HEK293 (cell line): ENCODE results near the gene CCDC116.
"Not testable (repeated sequence)": the region's sequence is repeated elsewhere in the genome, so short reads cannot be mapped to it uniquely, and the experiment has no call there.

Experiments used
- CTCF ChIA-PET: fragments of 350-600 bp; formaldehyde crosslinking; extraction: SDS; loops from one replicate; lab custom pipeline; 2021; ENCODE audit warnings: antibody characterized with exemption; lab: Yijun Ruan, JAX
- POLR2A ChIA-PET: fragments of 300-600 bp; formaldehyde crosslinking; extraction: SDS; loops from one replicate; lab custom pipeline; 2020; ENCODE audit warnings: antibody characterized with exemption, inconsistent platforms; lab: Yijun Ruan, JAX
- H3K27ac ChIP-seq: fragments of 200-500 bp; sonication (Bioruptor generic); 2 replicates; pipeline ENCODE4 v1.5.1; 2014; ENCODE audit warnings: low read depth, low read length, control low read depth, inconsistent platforms; ENCODE audit errors: extremely low read depth
- H3K36me3 ChIP-seq, 2 experiments: fragments of 200-500 bp in 1 of 2; sonication (Bioruptor generic) in 1 of 2; 1 replicate in 1 of 2; 2 replicates in 1 of 2; pipeline ENCODE4 v1.5.1; 2014 to 2017; ENCODE audit warnings: inconsistent platforms in 2 of 2, low read length in 2 of 2; ENCODE audit not compliant: control insufficient read depth in 2 of 2, insufficient read depth in 1 of 2
- H3K4me1 ChIP-seq: fragments of 200-500 bp; sonication (Bioruptor generic); 2 replicates; pipeline ENCODE4 v1.5.1; 2014; ENCODE audit warnings: mild to moderate bottlenecking, low read length, inconsistent platforms; ENCODE audit not compliant: control insufficient read depth, insufficient read depth
- H3K4me3 ChIP-seq: 2 replicates; pipeline ENCODE4 v1.5.1; 2011; ENCODE audit warnings: low read depth, mild to moderate bottlenecking, control low read depth, low read length, moderate library complexity
- H3K9me3 ChIP-seq: fragments of 200-500 bp; sonication (Bioruptor generic); 2 replicates; pipeline ENCODE4 v1.5.1; 2014; ENCODE audit warnings: low read depth, low read length, inconsistent platforms; ENCODE audit not compliant: control insufficient read depth, insufficient read depth
- BCL11A ChIP-seq: fragments of 450-650 bp; formaldehyde crosslinking; IDR thresholded peaks from 2 replicates; pipeline ENCODE4 v1.5.1; 2016; ENCODE audit warnings: low read depth, missing biosample characterization, missing genetic modification characterization
- EGR2 ChIP-seq: fragments of 450-650 bp; formaldehyde crosslinking; IDR thresholded peaks from 2 replicates; pipeline ENCODE4 v1.5.1; 2016; ENCODE audit warnings: low read depth, missing biosample characterization, missing genetic modification characterization
- GLIS1 ChIP-seq: fragments of 450-650 bp; formaldehyde crosslinking; IDR thresholded peaks from 2 replicates; pipeline ENCODE4 v1.5.1; 2016; ENCODE audit warnings: missing biosample characterization, missing genetic modification characterization
- KLF10 ChIP-seq: fragments of 450-650 bp; IDR thresholded peaks from 2 replicates; pipeline ENCODE4 v1.5.1; 2018; ENCODE audit warnings: missing biosample characterization, mild to moderate bottlenecking, missing genetic modification characterization
- KLF9 ChIP-seq: fragments of 450-650 bp; formaldehyde crosslinking; IDR thresholded peaks from 2 replicates; pipeline ENCODE4 v1.5.1; 2016; ENCODE audit warnings: missing biosample characterization, missing genetic modification characterization, low read depth
- OSR2 ChIP-seq: fragments of 450-650 bp; formaldehyde crosslinking; IDR thresholded peaks from 2 replicates; pipeline ENCODE4 v1.5.1; 2016; ENCODE audit warnings: missing biosample characterization, missing genetic modification characterization
- ZBTB17 ChIP-seq: fragments of 450-650 bp; formaldehyde crosslinking; IDR thresholded peaks from 2 replicates; pipeline ENCODE4 v1.5.1; 2016; ENCODE audit warnings: missing biosample characterization, missing genetic modification characterization
- ZNF121 ChIP-seq: fragments of 450-650 bp; formaldehyde crosslinking; IDR thresholded peaks from 2 replicates; pipeline ENCODE4 v1.5.1; 2016; ENCODE audit warnings: missing biosample characterization, missing genetic modification characterization
- ZNF19 ChIP-seq: fragments of 450-650 bp; formaldehyde crosslinking; IDR thresholded peaks from 2 replicates; pipeline ENCODE4; 2016; ENCODE audit warnings: missing biosample characterization, missing genetic modification characterization, low read depth
- ZNF404 ChIP-seq: fragments of 450-650 bp; formaldehyde crosslinking; IDR thresholded peaks from 2 replicates; pipeline ENCODE4 v1.5.1; 2017; ENCODE audit warnings: missing biosample characterization, missing genetic modification characterization
- ZNF426 ChIP-seq: fragments of 450-650 bp; formaldehyde crosslinking; IDR thresholded peaks from 2 replicates; pipeline ENCODE4 v1.5.1; 2017; ENCODE audit warnings: missing biosample characterization, missing genetic modification characterization, mild to moderate bottlenecking, inconsistent platforms, moderate library complexity
- ZNF549 ChIP-seq: fragments of 450-650 bp; IDR thresholded peaks from 2 replicates; pipeline ENCODE4 v1.5.1; 2018; ENCODE audit warnings: missing biosample characterization, missing genetic modification characterization, mild to moderate bottlenecking, inconsistent platforms, moderate library complexity
- ZNF664 ChIP-seq: fragments of 450-650 bp; formaldehyde crosslinking; IDR thresholded peaks from 2 replicates; pipeline ENCODE4 v1.5.1; 2016; ENCODE audit warnings: missing biosample characterization, missing genetic modification characterization
- TF ChIP-seq, protein P1 (sequence below): fragments of 450-650 bp; formaldehyde crosslinking; IDR thresholded peaks from 2 replicates; pipeline ENCODE4 v1.5.1; 2017; ENCODE audit warnings: missing biosample characterization, missing genetic modification characterization

The CCDC116 gene

DNA sequence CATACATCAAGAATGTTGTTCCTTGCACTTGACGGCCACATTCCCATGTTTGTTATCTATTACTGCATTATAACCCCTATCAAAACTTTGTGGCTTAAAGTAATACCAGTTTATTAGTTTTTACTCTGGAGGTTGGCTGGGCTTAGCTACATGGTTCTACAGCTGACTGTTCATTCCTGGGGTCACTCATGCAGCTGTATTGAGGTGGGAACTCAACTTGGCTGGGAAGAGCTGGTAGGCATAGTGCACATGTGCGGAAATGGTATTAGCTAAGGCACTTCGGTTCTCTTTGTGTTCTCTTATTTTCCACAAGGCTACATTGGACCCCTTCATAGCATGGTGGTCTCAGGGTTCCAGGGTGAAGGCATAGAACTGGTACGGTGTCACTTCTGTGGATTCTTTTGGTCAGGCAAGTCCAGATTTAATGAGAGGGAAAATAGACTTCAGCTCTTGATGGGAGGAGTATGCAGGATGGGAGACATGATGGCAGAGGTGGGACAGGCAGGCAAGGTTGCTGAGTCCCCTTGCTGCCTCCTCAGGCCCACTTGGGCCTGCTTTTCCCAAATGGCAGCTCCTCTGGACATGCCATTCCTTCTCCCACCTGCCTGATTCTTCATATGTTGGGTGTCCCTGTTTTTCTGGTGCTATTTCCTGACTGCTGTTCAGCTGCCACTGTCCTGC lies 18.9 kb upstream of the CCDC116 start:
- no peaks in the 10 kb centered on the region for H3K4me1 ChIP-seq

DNA sequence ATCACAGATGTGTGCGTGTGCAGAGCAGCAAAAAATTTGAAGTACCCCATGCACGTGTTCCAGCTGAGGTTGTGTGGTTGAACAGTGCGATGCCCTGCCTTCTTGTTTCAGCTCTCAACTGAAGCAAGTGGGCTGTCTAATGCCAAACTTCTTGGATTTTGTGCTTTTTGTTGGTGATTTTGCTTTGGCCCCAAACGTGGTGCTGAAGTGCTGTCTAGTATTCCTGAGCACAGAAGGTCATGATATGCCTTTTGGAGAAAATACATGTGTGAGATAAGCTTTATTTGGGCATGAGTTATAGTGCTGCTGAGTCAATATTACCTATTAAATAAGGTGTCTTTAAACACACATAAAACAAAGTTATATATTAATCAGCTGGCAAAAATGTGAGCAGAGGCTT lies 16.8 kb upstream of the CCDC116 start:
- no peak overlapping the region for H3K27ac ChIP-seq
- H3K4me3 ChIP-seq, result no peak overlapping the region
- no peaks in the 10 kb centered on the region for H3K4me1 ChIP-seq
- no peaks in the 10 kb centered on the region for H3K9me3 ChIP-seq
- CTCF ChIA-PET, result interaction anchor here (0.5 to 3.7 kb wide), 3 partner anchors 13 to 22 kb away, joined by 3 to 26 read pairs (median 6); partner anchors contain the start of gene YDJC
- TF ChIP-seq ZNF121 (tag by site-specific recombination) (no peak), ZBTB17 (tag by site-specific recombination) (peak; percentile 60; the same call in 1 of the 2 replicates)
- TF ChIP-seq, all 188 proteins: peak for 1
- POLR2A ChIA-PET, result interaction anchor here (0.7 kb wide), 2 partner anchors 11 to 12 kb away, joined by 3 to 6 read pairs; no protein-coding TSS in a partner anchor
- H3K36me3 ChIP-seq, result peaks cover 5 to 66% of the 10 kb centered on the region in 2 experiments; a peak in 2 of 3 replicates

More for the DNA sequence above, 18.9 kb upstream of the CCDC116 start:
- Histone ChIP-seq H3K27ac (no peak overlapping the region), H3K36me3 (peaks cover 5 to 65% of the 10 kb centered on the region in 2 experiments; a peak in 2 of 3 replicates), H3K9me3 (no peaks in the 10 kb centered on the region), H3K4me3 (no peak overlapping the region)
- ChIA-PET POLR2A (interaction anchor here (1.0 to 2.2 kb wide), 2 partner anchors 11 to 28 kb away, joined by 3 to 7 read pairs; partner anchors contain the start of gene SDF2L1), CTCF (interaction anchor here (0.6 to 1.4 kb wide), 5 partner anchors 28 to 640 kb away, joined by 3 to 4 read pairs (median 3); partner anchors contain the start of gene SDF2L1)
- TF ChIP-seq BCL11A, result no peak

DNA sequence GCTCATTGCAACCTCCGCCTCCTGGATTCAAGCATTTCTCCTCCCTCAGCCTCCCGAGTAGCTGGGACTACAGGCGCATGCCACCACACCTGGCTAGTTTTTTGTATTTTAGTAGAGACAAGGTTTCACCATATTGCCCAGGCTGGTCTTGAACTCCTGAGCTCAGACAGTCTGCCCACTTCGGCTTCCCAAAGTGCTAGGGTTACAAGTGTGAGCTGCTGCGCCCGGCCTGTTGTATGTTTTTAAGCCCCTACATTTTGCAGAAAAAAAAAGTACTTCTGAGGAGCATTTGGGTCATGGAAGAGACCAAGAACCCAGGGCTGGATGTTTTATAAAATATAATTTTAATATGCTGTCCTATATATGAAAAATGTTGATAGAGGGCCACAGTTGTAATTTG lies 15.2 kb upstream of the CCDC116 start:
- not testable (repeated sequence) for H3K4me3 ChIP-seq, H3K9me3 ChIP-seq, H3K27ac ChIP-seq, H3K4me1 ChIP-seq
- POLR2A ChIA-PET, result interaction anchor here (0.5 to 1.8 kb wide), 2 partner anchors 10 to 231 kb away, joined by 3 to 8 read pairs; no protein-coding TSS in a partner anchor
- H3K36me3 ChIP-seq, result peaks cover 5 to 63% of the 10 kb centered on the region in 2 experiments; a peak in 2 of 3 replicates
- CTCF ChIA-PET, result interaction anchor here (0.6 to 3.7 kb wide), 3 partner anchors 11 to 171 kb away, joined by 3 to 26 read pairs (median 7); partner anchors contain the start of genes SDF2L1 and YDJC

DNA sequence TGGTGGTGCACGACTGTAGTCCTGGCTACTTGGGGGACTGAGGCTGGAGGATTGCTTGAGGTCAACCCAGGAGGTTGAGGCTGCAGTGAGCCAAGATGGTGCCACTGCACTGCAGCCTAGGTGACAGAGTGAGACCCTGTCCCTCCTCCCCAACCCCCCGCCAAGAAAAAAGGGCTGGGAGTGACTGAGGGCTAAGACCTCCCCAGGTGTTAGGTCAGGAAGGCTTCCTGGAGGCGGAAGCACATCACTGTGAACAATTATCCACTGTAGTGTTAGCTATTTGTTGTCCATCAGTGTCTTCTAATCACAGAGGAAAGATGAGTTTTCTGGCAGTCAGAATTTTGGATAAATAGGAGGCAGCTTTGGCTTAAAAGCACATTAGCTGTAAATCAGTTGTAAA lies 11.5 kb upstream of the CCDC116 start:
- TF ChIP-seq ZNF404 (no peak), GLIS1 (tag by site-specific recombination) (peak; percentile 82)
- TF ChIP-seq, all 188 proteins: peak for 1
- Histone ChIP-seq H3K9me3 (no peaks in the 10 kb centered on the region), H3K4me1 (no peaks in the 10 kb centered on the region), H3K4me3 (no peak overlapping the region), H3K27ac (no peak overlapping the region), H3K36me3 (peaks cover 0 to 56% of the 10 kb centered on the region in 2 experiments; a peak in 2 of 3 replicates)
- CTCF ChIA-PET, result interaction anchor here (0.6 to 1.6 kb wide), 6 partner anchors 8 to 36 kb away, joined by 3 to 5 read pairs (median 3); no protein-coding TSS in a partner anchor
- POLR2A ChIA-PET, result interaction anchor here (1.5 kb wide), 1 partner anchor 8 kb away, joined by 6 read pairs; no protein-coding TSS in a partner anchor

DNA sequence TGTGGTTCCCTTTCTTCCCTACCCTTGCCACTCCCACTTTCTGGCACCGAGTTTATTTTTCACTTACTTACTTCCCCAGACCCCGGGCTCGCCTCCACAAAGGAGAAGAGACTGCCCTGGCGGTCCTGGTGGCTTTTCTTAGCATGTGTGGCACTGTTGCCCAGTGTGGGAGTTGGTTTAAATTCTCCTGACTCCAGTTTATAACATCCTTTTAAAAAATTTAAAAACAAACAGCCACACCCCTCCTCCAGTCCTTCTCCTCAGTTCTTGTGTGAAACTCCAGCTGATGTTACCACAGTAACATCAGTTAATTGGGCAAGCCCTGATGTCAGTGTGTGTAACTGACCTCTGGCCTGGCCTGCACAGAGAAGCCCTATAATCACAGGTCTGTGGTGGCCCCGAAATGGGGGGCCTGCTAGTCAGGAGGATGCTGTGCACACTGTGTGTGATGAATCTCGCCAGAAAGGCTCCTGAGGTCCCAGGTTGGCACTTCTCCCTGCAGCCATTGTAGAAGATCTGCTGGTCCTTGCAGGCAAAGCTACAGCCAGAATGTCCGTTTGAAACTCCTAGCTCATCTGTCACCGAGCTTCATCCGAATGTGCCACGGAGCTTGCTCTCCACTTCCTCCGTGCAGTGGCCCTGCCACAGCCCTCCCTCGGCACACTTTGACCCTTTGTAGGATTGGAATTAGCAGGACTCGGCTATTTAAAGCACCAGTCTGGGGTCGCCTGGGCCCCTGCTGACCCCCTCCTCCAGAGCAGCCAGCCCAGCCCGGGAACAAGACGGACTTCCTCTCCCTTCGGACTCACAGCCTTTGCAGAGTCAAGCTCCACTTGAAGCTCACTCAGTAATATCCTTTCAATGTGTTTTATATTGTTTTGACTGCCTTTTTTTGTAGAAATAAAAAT lies 10.3 kb upstream of the CCDC116 start:
- TF ChIP-seq ZNF426 (tag by site-specific recombination), result no peak
- peak; percentile 18; the same call in 1 of the 2 replicates for TF ChIP-seq KLF10
- no peak for TF ChIP-seq ZNF19 (tag by site-specific recombination)
- 0 out of 2 replicates have a peak, but pooled peaks have one; percentile 29 for TF ChIP-seq ZBTB17 (tag by site-specific recombination)
- TF ChIP-seq ZNF664 (tag by site-specific recombination), result peak; percentile 47; the same call in 1 of the 2 replicates
- TF ChIP-seq KLF9, result peak; percentile 59
- TF ChIP-seq ZNF549, result no peak
- no peak for TF ChIP-seq EGR2 (tag by site-specific recombination)
- TF ChIP-seq OSR2 (tag by site-specific recombination), result no peak
- TF ChIP-seq, protein P1, sequence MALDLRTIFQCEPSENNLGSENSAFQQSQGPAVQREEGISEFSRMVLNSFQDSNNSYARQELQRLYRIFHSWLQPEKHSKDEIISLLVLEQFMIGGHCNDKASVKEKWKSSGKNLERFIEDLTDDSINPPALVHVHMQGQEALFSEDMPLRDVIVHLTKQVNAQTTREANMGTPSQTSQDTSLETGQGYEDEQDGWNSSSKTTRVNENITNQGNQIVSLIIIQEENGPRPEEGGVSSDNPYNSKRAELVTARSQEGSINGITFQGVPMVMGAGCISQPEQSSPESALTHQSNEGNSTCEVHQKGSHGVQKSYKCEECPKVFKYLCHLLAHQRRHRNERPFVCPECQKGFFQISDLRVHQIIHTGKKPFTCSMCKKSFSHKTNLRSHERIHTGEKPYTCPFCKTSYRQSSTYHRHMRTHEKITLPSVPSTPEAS (tag by site-specific recombination), result peak; percentile 37; the same call in 1 of the 2 replicates
- Histone ChIP-seq H3K4me1 (no peaks in the 10 kb centered on the region), H3K4me3 (no peak overlapping the region), H3K27ac (no peak overlapping the region), H3K9me3 (no peaks in the 10 kb centered on the region), H3K36me3 (peaks cover 0 to 65% of the 10 kb centered on the region in 2 experiments; a peak in 2 of 3 replicates)
- ChIA-PET CTCF (interaction anchor here (0.8 to 1.3 kb wide), 4 partner anchors 13 to 25 kb away, joined by 3 to 6 read pairs (median 4); no protein-coding TSS in a partner anchor), POLR2A (no interaction called here)
